ENCODE measurements around the gene RELA. TPM values are rescaled to one million over a fixed set of nuclear protein-coding genes. Genes with fewer than 3 reads are reported as not detected.

Gene RELA
- total RNA-seq, 4 donors from 2014 or later, result 61.9 to 73.5 (median 67.5) TPM

GRCh38 chr11:65634905-65635731 is 27.6 kb downstream of the RELA start:
- no peak for TF ChIP-seq CTCF (IDR thresholded peaks at IDR 0.05)
- no peak for TF ChIP-seq POLR2A (IDR thresholded peaks at IDR 0.05)
- H3K4me3 ChIP-seq (ENCODE audit: low read depth, poor library complexity, severe bottlenecking), result no peak overlapping the region
- intact Hi-C loops (cut with DNase I; ENCODE audit: low total_unique reads), result no loop called here
- WGBS, 2 donors, result 93 to 94% methylated on average over 39 to 46 of the region's 46 CpGs
- DNase-seq (ENCODE audit: low spot score in 2 of 2), result no peak

GRCh38 chr11:65634440-65634839 is 28.3 kb downstream of the RELA start:
- 89 to 94% methylated on average over 9 to 11 of the region's 11 CpGs for WGBS, 2 donors
- TF ChIP-seq POLR2A (IDR thresholded peaks at IDR 0.05) (no peak), CTCF (IDR thresholded peaks at IDR 0.05) (no peak)
- DNase-seq (ENCODE audit: low spot score in 2 of 2), result no peak
- intact Hi-C loops (cut with DNase I; ENCODE audit: low total_unique reads), result no loop called here
- no peak overlapping the region for H3K4me3 ChIP-seq (ENCODE audit: low read depth, poor library complexity, severe bottlenecking)

GRCh38 chr11:65634109-65634436 is 28.6 kb downstream of the RELA start:
- no peak overlapping the region for H3K4me3 ChIP-seq (ENCODE audit: low read depth, poor library complexity, severe bottlenecking)
- DNase-seq (ENCODE audit: low spot score in 2 of 2), result no peak
- 90 to 92% methylated on average over 14 of the region's 14 CpGs for WGBS, 2 donors
- TF ChIP-seq POLR2A (IDR thresholded peaks at IDR 0.05), result no peak
- no peak for TF ChIP-seq CTCF (IDR thresholded peaks at IDR 0.05)
- intact Hi-C loops (cut with DNase I; ENCODE audit: low total_unique reads), result no loop called here

- 82 to 94% methylated on average over 14 to 17 of the region's 20 CpGs for WGBS, 2 donors
- H3K4me3 ChIP-seq (ENCODE audit: low read depth, poor library complexity, severe bottlenecking), result no peak overlapping the region
- intact Hi-C loops (cut with DNase I; ENCODE audit: low total_unique reads), result no loop called here
- no peak for TF ChIP-seq POLR2A (IDR thresholded peaks at IDR 0.05)
- no peak for TF ChIP-seq CTCF (IDR thresholded peaks at IDR 0.05)
- DNase-seq (ENCODE audit: low spot score in 2 of 2), result no peak
Measured at GRCh38 chr11:65633390-65634108, 29.2 kb downstream of the RELA start.

GRCh38 chr11:65630215-65630614 is 32.5 kb downstream of the RELA start:
- H3K4me3 ChIP-seq (ENCODE audit: low read depth, poor library complexity, severe bottlenecking), result no peak overlapping the region
- DNase-seq (ENCODE audit: low spot score in 2 of 2), result no peak
- 88 to 94% methylated on average over 8 to 10 of the region's 11 CpGs for WGBS, 2 donors
- intact Hi-C loops (cut with DNase I; ENCODE audit: low total_unique reads), result no loop called here
- TF ChIP-seq POLR2A (IDR thresholded peaks at IDR 0.05), result no peak
- no peak for TF ChIP-seq CTCF (IDR thresholded peaks at IDR 0.05)

Measured in lower leg skin (tissue), 4 donors.